Mucosa of gallbladder (tissue), 1 donor: ENCODE measurements around the gene FHIT. TPM values are rescaled to one million over a fixed set of nuclear protein-coding genes. Genes with fewer than 3 reads are reported as not detected.

Source experiments
- DNase-seq: peaks from one replicate; pipeline ENCODE4 v3.0.0-alpha.2; 2020; ENCODE audit warnings: low spot score
- total RNA-seq: library from RNA; stranded (reverse); gene quantifications from one replicate; pipeline ENCODE4 v1.2.1, GENCODE V29; 2021
- donor health status: DM: no; HTN: no; CAD: no.

FHIT gene
- total RNA-seq, 1 donor from 2014 or later = 38.6 TPM

DNA sequence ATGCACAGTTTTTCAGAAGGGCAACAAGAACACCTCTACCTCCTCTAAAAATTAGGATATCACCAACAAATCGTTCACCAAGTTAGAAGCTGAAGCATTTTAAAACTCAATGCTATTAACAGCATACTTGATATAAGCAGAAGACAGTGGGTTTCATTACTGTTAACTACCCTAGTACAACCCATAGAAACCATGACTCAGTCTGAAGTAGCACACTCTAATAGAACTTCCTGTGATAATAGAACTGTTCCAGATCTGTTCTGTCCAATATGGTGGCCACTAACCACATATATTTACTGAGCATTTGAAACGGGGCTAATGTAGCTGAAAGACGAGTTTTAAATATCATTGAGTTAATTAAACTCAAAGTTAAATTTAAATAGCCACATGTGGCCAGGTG, 1075.6 kb downstream of the FHIT start:
- DNase-seq = no peak

DNA sequence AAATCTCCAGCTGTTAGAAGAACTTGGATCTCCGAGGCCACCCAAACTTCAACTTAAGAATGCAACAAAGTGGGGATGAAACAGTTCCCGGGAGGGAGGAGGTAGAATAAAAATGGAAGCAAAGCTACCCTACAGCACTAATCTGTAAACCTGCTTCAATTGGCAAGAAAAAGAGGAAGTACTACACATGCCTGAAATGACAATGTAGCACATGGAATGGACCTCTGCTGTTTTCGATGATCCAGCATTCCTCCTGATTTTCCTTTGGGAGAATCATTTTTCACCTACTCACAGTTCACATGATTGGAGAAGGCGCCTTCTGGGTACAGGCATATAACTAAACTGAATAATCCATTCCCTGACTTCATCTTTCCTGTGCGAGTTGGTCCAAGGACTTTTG, 1081.5 kb downstream of the FHIT start:
- no peak for DNase-seq

DNA sequence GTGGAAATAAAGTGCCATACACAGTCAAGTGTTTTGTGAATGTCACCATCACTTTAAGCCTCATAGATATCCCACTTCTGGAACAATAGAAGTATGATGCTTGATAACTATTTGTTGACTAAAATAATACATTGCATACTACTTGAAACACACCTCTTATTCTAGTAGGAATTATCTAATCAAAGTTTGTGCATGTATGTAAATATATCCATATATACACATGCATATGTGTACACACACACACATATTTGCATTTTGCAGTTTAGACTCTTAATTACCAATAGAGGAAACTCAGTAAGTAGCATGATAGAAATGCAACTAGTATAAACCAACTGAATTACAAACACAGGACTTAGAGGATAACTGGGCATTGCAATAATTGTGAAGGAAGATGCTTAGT, 1084.1 kb downstream of the FHIT start:
- DNase-seq = no peak

DNA sequence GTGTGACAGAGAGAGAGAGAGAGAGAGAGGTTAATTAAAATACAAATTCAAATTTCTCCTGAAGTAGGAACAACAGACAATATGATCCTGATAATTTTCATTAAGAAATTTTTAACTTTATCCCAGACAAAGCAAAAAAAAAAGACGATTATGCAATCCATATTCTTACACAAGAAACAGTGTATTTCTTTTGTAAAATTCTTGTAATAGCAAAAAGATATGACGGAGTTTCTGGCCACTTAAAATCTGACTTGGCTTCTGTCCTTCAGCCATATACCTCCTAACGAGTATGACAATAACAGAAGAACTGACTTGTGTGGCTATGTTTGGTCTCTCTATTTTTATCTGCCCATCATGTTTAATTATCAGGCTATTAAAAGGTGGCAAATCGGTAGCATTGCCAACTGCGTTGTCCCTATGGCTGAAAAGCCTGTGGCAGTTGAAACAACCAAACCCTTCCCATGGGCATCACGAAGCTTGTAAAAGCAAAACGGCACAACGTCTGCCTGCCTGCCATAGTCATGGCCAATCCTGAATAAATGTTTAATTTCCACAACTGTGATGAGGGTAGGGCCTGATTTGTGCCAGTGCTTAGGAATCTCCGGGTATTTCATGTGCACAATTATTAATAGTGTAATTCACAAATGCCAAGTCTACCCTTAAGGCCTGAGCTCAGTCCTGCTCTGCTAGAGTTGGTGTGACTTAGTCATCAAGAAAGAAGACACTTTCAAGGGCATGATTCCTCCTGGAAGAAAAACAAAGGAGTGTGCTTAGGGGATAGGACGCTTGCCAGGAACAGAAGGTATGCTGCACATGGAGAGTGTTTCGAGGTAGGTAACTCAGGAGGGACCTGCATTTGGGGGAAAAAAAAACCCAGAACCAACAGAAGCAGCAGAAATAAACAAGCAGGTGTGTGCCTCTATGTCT, 1090.2 kb downstream of the FHIT start:
- DNase-seq = no peak

DNA sequence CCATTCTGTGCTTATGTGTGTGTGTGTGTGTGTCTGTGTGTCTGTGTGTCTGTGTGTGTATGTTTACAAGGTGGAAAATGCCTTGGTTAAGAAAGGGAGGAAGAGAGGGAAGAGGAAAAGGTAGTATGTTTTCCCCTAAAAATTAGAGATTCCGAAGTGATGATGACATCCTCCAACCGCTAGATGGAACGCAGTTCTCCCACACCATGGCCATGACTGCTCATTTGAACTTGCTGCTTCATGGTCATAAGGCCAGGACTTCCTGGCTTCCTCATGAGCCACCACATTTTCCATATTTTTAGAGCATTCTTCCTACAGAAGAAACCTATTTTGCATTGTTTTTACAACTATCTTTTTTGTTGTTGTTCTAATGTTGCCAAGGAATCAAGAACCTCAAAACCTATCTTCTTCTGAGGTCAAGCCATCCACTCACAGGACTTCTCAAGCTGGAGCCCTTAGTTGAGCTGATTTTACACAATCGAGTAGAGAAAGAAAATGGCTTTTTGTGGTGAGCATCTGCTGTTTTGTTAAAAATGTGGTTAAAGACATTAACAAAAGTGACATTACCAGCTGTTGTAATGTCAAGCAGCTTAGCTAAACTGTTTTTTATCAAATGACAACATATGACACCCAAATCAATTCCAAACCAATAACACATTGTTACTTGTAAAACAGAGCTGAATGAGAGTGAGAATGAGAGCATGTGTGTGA, 1091.0 kb downstream of the FHIT start:
- no peak for DNase-seq

DNA sequence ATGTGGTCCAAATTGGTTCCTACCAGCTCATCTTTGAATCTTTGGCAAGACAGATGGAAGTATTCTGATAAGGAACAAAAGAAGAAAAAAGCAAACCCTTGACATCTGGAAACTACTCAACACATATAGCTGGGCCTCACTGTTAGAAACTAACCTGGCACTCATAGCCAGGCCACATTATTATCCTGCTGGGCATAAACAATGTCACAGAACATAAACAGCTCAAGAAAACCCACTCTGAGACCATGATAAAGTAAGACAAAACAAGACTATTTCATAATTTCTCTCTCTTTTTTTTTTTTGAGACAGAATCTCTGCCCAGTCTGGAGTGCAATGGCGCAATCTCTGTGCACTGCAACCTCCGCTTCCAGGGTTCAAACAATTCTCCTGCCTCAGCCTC, 1093.2 kb downstream of the FHIT start:
- no peak for DNase-seq

DNA sequence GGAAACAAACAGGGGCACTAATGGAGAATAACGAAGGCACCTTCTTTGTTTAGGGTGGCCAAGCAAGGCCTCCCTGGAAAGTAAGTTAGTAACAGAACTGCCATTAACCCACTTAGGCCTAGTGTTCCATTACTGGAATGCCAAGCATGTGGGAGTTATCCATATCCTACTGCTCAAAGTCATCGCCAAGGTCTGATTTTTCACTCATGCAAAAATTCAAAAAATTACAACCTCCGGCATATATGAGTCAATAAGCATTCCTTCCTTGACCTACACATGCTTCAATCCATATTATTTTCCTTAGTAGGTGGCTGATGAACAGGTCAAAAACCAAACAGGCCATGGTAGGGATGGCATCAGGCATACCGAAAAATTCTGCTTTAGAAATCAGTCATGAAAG, 1097.2 kb downstream of the FHIT start:
- DNase-seq = no peak

DNA sequence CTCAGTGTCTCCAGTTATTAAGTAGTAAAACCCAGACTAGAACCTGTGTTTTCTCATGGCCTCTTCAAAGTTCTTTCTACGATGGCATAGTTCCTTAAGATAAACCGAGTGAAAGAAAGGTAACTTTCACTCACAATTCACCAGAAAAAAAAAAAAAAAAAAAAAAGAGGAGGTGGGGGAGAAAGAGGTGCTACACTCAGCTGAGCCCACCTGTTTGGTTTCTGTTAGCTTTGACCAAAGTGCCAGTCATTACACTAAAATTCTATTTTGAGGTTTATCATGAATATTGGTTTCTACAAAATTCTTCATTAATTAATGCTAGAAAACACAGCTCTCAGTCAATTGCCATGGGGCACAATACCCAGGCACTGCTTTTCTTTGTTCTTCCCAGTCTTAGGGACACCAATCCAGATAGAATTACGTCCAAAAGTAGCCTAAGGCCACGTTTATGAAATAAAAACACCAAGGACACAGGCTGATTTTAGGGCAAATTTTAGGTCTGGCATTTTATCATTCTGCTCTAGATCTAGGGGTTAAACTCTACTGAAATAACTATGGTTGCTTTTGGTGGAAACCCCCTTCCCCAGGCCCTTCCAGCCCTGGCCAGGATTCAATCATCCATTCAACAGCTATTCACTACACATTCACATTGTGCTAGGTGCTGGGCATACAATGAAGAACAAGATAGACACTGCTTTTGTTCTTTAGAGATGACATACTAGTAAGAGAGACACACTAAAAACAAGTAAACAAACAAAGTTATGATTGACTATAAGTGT, 1097.8 kb downstream of the FHIT start:
- DNase-seq = no peak

DNA sequence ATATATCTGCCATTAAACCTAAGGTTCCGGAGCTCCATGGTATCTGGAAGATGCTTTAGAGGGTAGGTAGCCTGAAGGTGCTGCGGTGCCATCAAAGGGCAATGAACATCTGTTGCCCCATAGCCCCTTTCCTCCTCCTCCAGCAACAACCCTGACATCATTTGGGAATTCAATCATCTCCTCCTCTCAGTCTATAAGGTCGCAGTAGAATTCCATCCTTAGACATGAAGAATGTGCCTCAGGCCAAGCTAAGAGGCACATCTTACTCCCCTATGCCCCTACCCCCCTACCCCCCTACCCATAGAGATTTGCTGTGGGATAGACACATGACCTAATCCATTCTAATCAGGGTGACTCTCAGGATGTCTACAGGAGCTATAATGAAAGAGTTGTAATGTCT, 1101.8 kb downstream of the FHIT start:
- DNase-seq = no peak

DNA sequence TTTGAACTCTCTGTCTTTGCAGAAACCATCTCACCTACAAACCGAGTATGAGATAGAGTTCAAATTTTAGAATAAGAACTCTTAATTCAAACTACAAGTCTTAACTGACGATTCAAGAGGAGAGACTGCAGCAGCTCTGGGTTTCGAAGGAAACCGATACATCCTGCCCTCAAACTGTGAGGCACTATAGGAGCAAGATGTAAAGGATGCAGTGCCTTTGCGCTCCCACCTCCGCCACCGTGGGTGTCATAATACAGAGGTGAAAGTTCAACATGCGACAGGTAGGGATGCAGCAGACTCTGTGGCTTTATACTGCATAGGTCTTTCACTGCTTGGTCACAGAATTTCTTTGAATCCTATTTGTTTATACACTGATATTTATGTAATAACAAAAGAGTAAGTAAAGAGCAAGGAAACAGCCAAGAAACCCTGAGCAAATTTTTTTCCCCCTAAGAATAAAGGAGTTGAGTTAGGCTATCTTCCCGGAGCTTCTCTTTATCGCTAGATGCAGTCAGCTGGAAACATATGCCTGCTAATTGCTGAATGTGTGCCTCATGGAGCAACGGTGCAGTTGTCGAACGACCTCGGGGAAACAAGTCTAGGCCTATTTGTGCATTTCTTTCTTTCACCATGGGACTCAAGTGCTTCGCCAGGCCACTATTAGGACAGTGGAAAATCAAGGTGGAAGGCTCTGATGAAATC, 1103.9 kb downstream of the FHIT start:
- no peak for DNase-seq

DNA sequence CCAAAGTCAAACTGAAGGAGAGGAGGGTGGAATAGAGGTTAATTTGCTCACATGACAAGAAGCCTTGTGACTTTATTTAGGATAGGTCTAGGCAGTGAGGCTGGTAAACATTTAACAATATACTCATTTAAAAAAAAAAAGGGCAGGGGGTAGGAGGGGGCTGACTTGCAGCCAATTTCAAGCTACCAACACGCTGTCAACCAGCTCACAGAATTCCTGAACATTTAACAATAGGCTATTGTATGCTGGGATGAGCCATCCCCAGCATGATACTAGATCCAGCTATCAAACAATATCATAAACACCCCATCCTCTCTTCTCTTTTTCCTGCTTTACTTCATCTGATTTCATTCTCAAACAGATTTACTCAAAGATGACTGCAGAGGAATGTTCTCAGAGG, 1105.1 kb downstream of the FHIT start:
- no peak for DNase-seq

DNA sequence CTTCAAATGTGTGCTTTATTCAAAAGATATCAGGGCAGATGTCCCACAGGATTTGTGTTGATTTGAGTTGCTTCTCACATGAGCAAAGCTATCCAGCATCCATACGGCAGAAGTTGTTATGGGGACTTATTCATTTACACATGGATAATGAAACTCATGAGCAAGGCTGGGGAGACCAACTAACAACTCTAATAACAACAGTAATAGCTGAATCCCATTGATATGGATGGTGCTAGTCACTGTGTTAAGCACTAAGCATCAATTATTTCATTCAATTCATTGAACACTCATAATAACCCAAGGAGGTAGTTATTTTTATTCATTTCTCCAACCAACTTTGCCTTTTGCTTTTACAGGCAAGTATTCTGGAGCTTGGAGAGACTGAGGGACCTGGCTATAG, 1107.2 kb downstream of the FHIT start:
- DNase-seq = no peak

DNA sequence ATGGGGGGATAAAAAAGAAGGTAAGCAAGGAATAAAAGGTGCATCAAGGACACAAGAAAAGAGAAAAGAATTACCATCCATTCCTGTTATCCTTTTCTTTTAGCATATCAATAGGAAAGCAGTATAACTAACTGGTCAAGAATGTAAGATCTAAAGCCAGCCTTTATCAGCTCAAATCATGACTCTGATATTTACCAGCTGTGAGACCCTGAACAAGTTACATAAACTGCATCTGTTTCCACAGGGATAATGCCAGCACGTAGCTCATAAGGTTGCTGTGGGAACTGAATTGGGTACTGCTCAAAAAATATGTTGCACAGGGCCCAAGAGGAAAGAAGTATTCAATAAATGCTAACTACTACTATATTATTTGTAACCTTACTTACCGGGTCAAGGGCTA, 1109.2 kb downstream of the FHIT start:
- no peak for DNase-seq

DNA sequence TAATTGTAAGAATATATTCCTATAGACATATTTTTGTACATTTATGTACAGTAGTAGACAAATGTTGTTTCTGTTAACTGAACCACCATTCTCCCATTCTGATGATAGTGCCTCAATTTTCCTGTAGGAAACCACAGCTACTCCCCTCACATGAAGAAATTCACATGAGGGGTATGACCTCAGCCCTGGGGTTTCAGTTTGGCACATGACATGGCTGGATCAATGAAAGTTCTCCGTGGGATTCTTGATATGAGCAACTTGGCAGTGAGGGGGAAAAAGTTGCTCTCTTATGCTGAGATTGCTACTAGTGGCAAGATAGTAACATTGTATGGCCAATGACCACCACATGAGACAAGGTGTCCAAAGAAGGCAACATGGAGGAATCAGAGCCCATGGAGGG, 1111.1 kb downstream of the FHIT start:
- DNase-seq = no peak

DNA sequence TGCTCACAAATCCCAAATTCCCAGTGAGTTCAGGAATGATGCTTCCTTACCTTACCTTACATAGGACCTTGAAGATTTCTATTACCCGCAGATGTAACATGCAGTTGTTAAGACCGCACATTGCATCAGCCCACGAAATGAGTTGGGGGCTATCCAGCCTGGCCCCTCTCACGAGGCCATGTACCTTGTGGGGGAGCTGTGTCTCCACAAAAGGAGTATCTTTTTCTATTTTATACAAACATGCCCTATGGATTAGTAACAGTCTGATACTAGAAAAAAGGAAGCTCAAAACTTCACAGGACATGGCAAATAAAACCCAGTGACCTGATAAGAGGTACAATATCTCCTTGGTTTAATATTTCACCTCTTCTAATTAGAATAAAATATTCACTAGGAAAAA, 1114.7 kb downstream of the FHIT start:
- DNase-seq = no peak

DNA sequence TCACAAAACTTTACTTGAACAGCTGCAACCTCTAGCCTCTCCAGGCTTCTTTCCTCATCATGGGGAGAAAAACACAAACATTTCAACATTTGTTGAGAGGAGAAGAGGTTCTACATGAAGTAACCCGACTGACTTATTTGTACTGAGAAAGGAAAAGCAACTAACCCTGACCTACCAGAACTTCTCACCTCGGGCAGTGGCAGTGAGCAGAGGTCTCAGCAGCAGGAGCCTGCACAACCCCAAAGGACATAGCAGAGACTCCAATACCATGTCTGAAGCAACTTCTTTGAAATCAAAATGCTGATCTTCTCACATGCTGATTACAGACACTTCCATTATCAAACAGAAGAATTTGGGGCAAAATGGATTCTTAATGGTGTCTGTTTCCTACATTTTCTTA, 1115.8 kb downstream of the FHIT start:
- DNase-seq = no peak

DNA sequence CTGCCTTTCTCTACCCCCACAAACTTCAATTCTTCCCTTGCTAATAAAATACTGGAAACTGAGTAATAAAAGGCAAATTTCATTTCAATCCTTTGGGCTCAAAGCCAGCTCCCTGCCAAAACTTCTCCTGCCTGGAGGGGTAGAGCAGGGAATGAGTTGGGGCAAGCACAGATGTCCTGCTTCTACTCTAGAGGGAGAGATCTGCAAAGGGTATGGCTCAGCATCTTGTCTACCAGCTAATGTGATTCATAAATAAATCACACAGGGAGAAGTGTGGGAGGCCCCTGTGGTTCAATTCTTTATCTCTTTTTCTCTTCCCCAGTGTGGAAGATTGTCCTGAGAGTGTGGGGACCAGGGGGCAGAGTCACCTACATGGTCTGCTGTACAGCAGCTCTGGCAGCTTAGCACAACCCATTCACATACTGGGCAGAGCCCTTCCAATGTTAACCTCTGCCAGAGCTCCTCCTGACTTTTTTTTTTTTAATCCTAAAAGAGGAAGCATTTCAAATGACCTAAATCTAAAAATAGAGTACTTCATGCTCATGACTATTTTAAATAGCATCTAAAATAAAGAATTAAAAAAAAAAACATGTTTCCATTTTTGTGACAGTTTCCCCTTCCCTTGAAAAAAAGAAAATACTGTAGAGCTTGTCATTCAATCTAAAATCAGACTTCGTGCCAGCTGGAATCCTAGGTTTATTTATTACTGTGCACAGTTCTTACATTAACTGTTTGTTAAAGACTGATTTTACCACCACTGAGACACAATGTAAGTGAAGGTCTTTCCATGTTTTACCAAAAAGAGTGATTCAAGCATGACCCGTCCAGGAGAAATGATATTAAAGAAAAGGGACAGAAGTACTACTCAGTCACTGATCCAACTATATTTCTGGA, 1117.7 kb downstream of the FHIT start:
- DNase-seq = no peak

DNA sequence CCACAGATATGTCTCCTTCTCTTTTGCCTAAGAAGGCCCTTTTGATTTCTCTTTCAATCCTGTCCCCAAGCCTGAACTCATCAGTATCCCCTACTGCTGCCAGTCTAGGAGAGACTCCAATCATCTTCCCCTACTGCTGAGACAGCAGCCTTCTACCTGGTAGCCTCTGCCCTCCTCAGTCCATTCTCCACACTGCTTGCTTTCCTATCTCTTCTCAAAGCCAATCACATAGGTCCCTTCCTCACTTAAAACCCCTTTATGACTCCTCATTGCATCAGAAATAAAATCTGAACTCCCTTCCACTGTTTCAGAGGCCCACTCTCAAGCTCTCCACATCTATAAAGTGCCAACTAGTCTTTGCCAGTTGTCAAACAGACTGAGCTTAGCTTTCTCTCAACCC, 1119.6 kb downstream of the FHIT start:
- no peak for DNase-seq

DNA sequence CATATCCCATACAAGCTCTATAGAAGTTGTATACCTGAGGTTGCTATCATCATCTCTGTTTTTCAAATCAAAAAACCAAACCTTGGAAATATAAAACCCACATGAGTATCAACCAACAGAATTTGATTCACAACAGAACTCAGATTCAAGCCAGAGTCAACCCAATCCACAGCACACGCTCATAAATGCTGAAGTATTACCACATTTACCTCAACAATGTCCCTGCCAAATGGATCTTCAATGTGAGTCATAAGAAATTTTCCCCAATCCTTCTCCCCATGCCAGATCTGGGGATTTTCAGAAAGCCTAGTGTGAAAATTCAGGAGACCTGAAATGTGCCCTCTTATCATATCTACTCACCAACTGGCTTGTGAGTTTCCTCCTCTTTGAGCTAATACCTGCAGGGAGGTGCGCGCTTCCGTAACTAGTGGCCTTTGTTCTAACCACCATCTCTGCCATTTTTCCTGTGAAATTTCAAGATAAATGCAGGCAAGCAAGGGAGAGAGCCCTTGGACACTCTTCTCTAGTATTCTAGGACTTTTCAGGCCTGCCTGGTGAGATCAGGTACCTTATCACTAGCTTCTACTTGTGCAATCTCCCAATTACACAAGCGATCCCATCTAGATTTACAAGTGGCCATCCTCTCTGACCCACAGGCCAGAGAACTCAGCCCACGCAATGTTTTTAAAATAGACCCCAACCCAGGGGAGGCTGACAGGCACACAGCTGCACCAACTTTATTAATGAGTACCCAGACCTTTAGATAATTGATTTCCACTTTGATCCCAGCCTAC, 1124.5 kb downstream of the FHIT start:
- DNase-seq = no peak

DNA sequence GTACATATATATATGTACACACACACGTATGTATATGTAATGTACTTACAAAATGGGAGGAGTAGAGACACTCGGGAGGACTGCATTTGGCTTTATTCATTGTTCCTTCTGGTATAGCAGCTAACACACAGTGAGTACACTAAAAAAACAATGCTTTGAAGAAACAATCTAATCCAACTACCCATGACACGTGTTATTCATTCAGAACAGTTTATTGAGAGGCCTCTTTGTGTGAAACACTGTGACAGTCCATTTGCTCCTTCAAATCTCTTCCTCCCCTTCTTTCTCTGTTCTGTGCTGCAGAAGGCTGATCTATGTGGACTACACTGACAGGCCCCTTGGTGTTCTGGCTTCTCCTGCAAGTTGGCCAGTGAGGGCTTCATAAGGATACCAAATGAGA, 1125.6 kb downstream of the FHIT start:
- no peak for DNase-seq
